Measurements from ENCODE around the gene ATL3.
"Not testable (repeated sequence)": the region's sequence is repeated elsewhere in the genome, so short reads cannot be mapped to it uniquely, and the experiment has no call there.

ATL3 gene

GRCh38 chr11:63705526-63705925, 34.4 kb upstream of the ATL3 start:
- 100% methylated on average over 1 of the region's 2 CpGs; no CpG with 5 or more reads in 1 of the 2 experiments for WGBS, 2 experiments (ENCODE audit: insufficient coverage in 2 of 2)
- H3K36me3 ChIP-seq (ENCODE audit: control insufficient read depth, insufficient read depth, low read length): peaks cover 5% of the 10 kb centered on the region
- no peaks in the 10 kb centered on the region for H3K9me3 ChIP-seq (ENCODE audit: control insufficient read depth, low read length)
- no peak overlapping the region for H3K27ac ChIP-seq (ENCODE audit: low read depth, low read length, severe bottlenecking)
- H3K4me3 ChIP-seq (ENCODE audit: extremely low read depth, insufficient read depth, low read length, poor library complexity, severe bottlenecking): no peak overlapping the region
- peaks cover 18% of the 10 kb centered on the region for H3K4me1 ChIP-seq (ENCODE audit: control insufficient read depth, insufficient read depth, low read length, poor library complexity, severe bottlenecking)

DNA sequence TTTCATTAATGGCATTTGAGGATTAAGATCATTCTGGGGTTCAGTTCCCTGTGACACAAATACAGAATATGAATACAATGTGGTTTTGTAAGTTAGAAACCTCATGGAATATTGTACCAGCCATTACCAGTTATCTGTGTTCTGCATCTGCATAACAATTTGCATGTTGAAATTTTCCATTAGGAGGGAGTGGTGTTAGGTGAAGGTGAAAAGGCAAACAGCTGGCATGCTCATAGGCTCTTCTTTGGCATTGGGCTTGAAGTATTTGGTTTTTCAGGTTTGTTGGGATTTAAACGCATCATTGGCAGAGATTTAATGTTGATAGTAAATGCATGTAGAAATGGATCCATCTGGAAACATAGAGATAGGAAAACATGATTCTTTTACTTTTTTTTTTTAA, 28.7 kb upstream of the ATL3 start:
- H3K27ac ChIP-seq (ENCODE audit: low read depth, low read length, severe bottlenecking): no peak overlapping the region
- H3K4me3 ChIP-seq (ENCODE audit: extremely low read depth, insufficient read depth, low read length, poor library complexity, severe bottlenecking): no peak overlapping the region
- H3K9me3 ChIP-seq (ENCODE audit: control insufficient read depth, low read length): no peaks in the 10 kb centered on the region
- H3K4me1 ChIP-seq (ENCODE audit: control insufficient read depth, insufficient read depth, low read length, poor library complexity, severe bottlenecking): no peaks in the 10 kb centered on the region
- 83% methylated on average over 1 of the region's 1 CpG; no CpG with 5 or more reads in 1 of the 2 experiments for WGBS, 2 experiments (ENCODE audit: insufficient coverage in 2 of 2)
- peaks cover 7% of the 10 kb centered on the region for H3K36me3 ChIP-seq (ENCODE audit: control insufficient read depth, insufficient read depth, low read length)

DNA sequence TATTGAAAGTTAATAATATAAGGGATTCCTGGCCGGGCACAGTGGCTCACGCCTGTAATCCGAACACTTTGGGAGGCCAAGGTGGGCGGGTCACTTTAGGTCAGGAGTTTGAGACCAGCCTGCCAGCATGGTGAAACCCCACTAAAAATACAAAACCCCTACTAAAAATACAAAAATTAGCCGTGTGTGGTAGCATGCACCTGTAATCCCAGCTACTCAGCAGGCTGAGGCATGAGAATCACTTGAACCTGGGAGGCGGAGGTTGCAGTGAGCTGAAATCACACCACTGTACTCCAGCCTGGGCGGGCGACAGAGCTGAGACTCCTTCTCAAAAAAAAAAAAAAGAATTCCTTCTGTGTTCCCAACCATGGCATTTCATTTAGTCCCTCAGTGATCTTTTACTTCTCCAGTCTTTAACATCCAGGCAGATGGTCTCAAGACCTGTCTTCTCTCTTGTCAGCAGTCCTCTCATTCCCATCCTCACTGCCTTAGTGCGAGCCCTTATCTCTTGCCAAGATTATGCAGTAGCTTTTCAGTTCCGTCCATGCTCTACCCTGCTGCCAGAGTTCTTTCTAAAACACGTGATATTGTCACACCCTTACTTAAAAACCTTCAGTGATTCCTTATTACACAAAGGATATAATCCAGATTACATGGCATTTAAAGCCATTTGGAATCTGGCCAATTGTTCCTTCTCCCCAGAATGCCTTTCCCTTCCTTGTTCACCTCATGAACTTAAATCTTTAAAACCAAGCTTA, 28.0 kb upstream of the ATL3 start:
- no peaks in the 10 kb centered on the region for H3K9me3 ChIP-seq (ENCODE audit: control insufficient read depth, low read length)
- H3K4me1 ChIP-seq (ENCODE audit: control insufficient read depth, insufficient read depth, low read length, poor library complexity, severe bottlenecking): no peaks in the 10 kb centered on the region
- no peak overlapping the region for H3K27ac ChIP-seq (ENCODE audit: low read depth, low read length, severe bottlenecking)
- peaks cover 7% of the 10 kb centered on the region for H3K36me3 ChIP-seq (ENCODE audit: control insufficient read depth, insufficient read depth, low read length)
- 82 to 85% methylated on average over 6 to 7 of the region's 11 CpGs for WGBS, 2 experiments (ENCODE audit: insufficient coverage in 2 of 2)
- no peak overlapping the region for H3K4me3 ChIP-seq (ENCODE audit: extremely low read depth, insufficient read depth, low read length, poor library complexity, severe bottlenecking)

DNA sequence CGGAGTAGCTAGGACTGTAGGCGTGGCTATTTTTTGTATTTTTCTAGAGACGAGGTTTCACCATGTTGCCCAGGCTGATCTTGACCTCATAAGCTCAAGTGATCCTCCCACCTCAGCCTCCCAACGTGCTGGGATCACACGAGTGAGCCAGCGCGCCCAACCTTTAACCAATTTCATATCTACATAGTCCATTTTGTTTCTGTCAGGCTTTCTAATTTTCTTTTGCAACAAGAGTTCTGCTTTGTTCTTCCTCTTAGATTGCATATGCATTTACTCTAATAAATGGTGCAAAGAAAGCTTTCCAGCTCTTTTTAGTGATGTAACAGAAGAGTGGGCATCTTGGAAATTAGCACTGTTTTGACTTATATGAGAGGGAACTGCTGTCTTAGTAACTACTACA, 23.4 kb upstream of the ATL3 start:
- no peak overlapping the region for H3K27ac ChIP-seq (ENCODE audit: low read depth, low read length, severe bottlenecking)
- H3K4me1 ChIP-seq (ENCODE audit: control insufficient read depth, insufficient read depth, low read length, poor library complexity, severe bottlenecking): no peaks in the 10 kb centered on the region
- no peaks in the 10 kb centered on the region for H3K9me3 ChIP-seq (ENCODE audit: control insufficient read depth, low read length)
- no peaks in the 10 kb centered on the region for H3K36me3 ChIP-seq (ENCODE audit: control insufficient read depth, insufficient read depth, low read length)
- no peak overlapping the region for H3K4me3 ChIP-seq (ENCODE audit: extremely low read depth, insufficient read depth, low read length, poor library complexity, severe bottlenecking)
- 87 to 96% methylated on average over 7 of the region's 7 CpGs for WGBS, 2 experiments (ENCODE audit: insufficient coverage in 2 of 2)

GRCh38 chr11:63687845-63688244, 16.7 kb upstream of the ATL3 start:
- H3K4me1 ChIP-seq (ENCODE audit: control insufficient read depth, insufficient read depth, low read length, poor library complexity, severe bottlenecking): peaks cover 4% of the 10 kb centered on the region
- no peaks in the 10 kb centered on the region for H3K9me3 ChIP-seq (ENCODE audit: control insufficient read depth, low read length)
- H3K36me3 ChIP-seq (ENCODE audit: control insufficient read depth, insufficient read depth, low read length): peaks cover 5% of the 10 kb centered on the region
- no peak overlapping the region for H3K4me3 ChIP-seq (ENCODE audit: extremely low read depth, insufficient read depth, low read length, poor library complexity, severe bottlenecking)
- 100% methylated on average over 1 of the region's 1 CpG; no CpG with 5 or more reads in 1 of the 2 experiments for WGBS, 2 experiments (ENCODE audit: insufficient coverage in 2 of 2)
- no peak overlapping the region for H3K27ac ChIP-seq (ENCODE audit: low read depth, low read length, severe bottlenecking)

DNA sequence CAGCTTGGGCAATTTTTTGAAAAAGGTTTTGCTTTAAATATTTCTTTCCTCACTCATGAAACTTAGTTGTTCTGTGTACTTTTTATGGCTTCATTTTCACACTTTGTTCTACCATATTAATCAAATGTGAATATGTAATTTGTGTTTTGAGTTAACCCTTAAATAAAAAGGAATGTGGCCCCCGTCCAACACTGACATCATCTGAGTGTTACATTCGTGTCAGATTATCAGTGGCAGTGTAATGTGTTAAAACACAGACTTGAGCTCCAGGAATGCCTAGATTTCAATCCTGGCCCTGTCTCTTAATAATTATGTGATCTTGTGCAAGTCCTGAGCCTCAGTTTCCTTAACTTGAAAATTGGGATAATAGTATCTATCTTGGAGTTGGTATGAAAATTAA, 15.8 kb upstream of the ATL3 start:
- Histone ChIP-seq H3K4me3 (ENCODE audit: extremely low read depth, insufficient read depth, low read length, poor library complexity, severe bottlenecking) (no peak overlapping the region), H3K9me3 (ENCODE audit: control insufficient read depth, low read length) (no peaks in the 10 kb centered on the region), H3K27ac (ENCODE audit: low read depth, low read length, severe bottlenecking) (no peak overlapping the region), H3K36me3 (ENCODE audit: control insufficient read depth, insufficient read depth, low read length) (peaks cover 5% of the 10 kb centered on the region), H3K4me1 (ENCODE audit: control insufficient read depth, insufficient read depth, low read length, poor library complexity, severe bottlenecking) (peaks cover 8% of the 10 kb centered on the region)
- 95 to 100% methylated on average over 2 of the region's 2 CpGs for WGBS, 2 experiments (ENCODE audit: insufficient coverage in 2 of 2)

GRCh38 chr11:63685158-63685721, 14.1 kb upstream of the ATL3 start:
- not testable (repeated sequence) for H3K27ac ChIP-seq (ENCODE audit: low read depth, low read length, severe bottlenecking); H3K9me3 ChIP-seq (ENCODE audit: control insufficient read depth, low read length); H3K4me1 ChIP-seq (ENCODE audit: control insufficient read depth, insufficient read depth, low read length, poor library complexity, severe bottlenecking); H3K4me3 ChIP-seq (ENCODE audit: extremely low read depth, insufficient read depth, low read length, poor library complexity, severe bottlenecking); H3K36me3 ChIP-seq (ENCODE audit: control insufficient read depth, insufficient read depth, low read length)
- 100% methylated on average over 4 of the region's 7 CpGs for WGBS, 2 experiments (ENCODE audit: insufficient coverage in 2 of 2)

DNA sequence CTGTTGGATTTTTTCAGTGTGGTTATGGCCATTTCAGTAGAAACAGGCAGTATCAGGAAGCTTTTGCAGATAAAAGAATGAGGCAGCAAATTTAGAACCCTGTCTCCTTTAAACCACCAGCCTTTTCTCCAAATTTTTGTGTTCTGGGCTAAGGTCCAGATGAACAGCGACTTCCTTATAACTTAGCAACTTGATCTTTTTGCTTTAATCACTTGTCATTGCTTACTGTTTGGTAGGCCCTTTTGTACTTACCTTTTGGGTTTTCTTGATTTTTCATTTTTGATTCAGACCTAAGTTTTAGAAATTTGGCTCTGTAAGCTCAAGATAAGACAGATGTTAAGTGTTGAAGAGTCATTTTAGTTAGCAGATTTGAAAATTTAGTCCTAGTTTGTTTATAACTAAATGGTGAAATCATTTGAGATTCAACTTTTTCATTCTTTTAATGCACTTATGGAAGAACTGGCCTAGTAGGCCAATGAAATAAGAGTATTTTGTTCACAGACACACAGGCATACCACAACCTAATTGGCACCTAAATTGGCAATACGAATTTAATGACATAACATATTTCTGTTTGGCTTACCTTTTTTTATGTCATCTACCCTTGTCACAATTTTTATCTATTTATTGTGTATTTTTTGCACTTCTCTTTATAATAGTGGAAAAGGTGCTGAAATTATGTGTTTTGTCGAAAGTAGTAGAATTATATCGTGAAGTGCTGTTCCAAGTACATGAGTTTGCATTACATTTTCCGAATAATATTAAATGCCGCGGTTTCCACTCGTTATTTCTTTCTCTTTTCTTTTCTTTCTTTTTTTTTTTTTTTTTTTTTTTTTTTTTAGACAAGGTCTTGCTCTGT, 12.2 kb upstream of the ATL3 start:
- 80% methylated on average over 1 of the region's 8 CpGs; no CpG with 5 or more reads in 1 of the 2 experiments for WGBS, 2 experiments (ENCODE audit: insufficient coverage in 2 of 2)
- Histone ChIP-seq H3K4me3 (ENCODE audit: extremely low read depth, insufficient read depth, low read length, poor library complexity, severe bottlenecking) (peak overlapping the region; percentile 91), H3K36me3 (ENCODE audit: control insufficient read depth, insufficient read depth, low read length) (peaks cover 5% of the 10 kb centered on the region), H3K27ac (ENCODE audit: low read depth, low read length, severe bottlenecking) (no peak overlapping the region), H3K9me3 (ENCODE audit: control insufficient read depth, low read length) (no peaks in the 10 kb centered on the region), H3K4me1 (ENCODE audit: control insufficient read depth, insufficient read depth, low read length, poor library complexity, severe bottlenecking) (peaks cover 8% of the 10 kb centered on the region)

- Histone ChIP-seq H3K4me1 (ENCODE audit: control insufficient read depth, insufficient read depth, low read length, poor library complexity, severe bottlenecking) (peaks cover 8% of the 10 kb centered on the region), H3K27ac (ENCODE audit: low read depth, low read length, severe bottlenecking) (peak overlapping the region; percentile 32), H3K9me3 (ENCODE audit: control insufficient read depth, low read length) (no peaks in the 10 kb centered on the region), H3K4me3 (ENCODE audit: extremely low read depth, insufficient read depth, low read length, poor library complexity, severe bottlenecking) (peak overlapping the region; percentile 91), H3K36me3 (ENCODE audit: control insufficient read depth, insufficient read depth, low read length) (peaks cover 2% of the 10 kb centered on the region)
- WGBS, 2 experiments (ENCODE audit: insufficient coverage in 2 of 2): 2% methylated on average over 12 to 14 of the region's 19 CpGs
Measured at GRCh38 chr11:63682066-63683021, 11.2 kb upstream of the ATL3 start.

All from mesodermal cell (in vitro differentiated cells).